H9 (cell line): ENCODE results near the gene SPECC1. TPM values are rescaled to one million over a fixed set of nuclear protein-coding genes. Genes with fewer than 3 reads are reported as not detected.

ENCODE experiments used
- DNase-seq: peaks from one replicate; pipeline ENCODE4 v3.0.0-alpha.2; 2017
- H2AFZ ChIP-seq: one replicate; pipeline ENCODE4 v1.6.1; 2013; ENCODE audit warnings: mild to moderate bottlenecking, low read length, control low read depth, moderate library complexity
- H2AK5ac ChIP-seq: 2 replicates; pipeline ENCODE4 v1.6.1; 2013; ENCODE audit warnings: low read length, control low read depth, mixed read lengths; ENCODE audit not compliant: insufficient read length
- H2BK120ac ChIP-seq: one replicate; pipeline ENCODE4 v1.6.1; 2013; ENCODE audit warnings: low read depth, mild to moderate bottlenecking, low read length, control low read depth, inconsistent platforms; ENCODE audit not compliant: poor library complexity, severe bottlenecking
- H2BK12ac ChIP-seq: 2 replicates; pipeline ENCODE4 v1.6.1; 2013; ENCODE audit warnings: low read length, control low read depth, mixed read lengths, low read depth; ENCODE audit not compliant: insufficient read length
- H2BK15ac ChIP-seq: 2 replicates; pipeline ENCODE4 v1.6.1; 2013; ENCODE audit warnings: low read depth, low read length, control low read depth
- H2BK20ac ChIP-seq: one replicate; pipeline ENCODE4 v1.6.1; 2013; ENCODE audit warnings: low read depth, mild to moderate bottlenecking, low read length, control low read depth, inconsistent platforms; ENCODE audit not compliant: poor library complexity, severe bottlenecking
- H2BK5ac ChIP-seq: 2 replicates; pipeline ENCODE4 v1.6.1; 2013; ENCODE audit warnings: low read length, control low read depth, mixed read lengths; ENCODE audit not compliant: insufficient read length
- H3K14ac ChIP-seq: 2 replicates; pipeline ENCODE4 v1.6.1; 2013; ENCODE audit warnings: low read length, control low read depth; ENCODE audit not compliant: insufficient read depth
- H3K18ac ChIP-seq: 2 replicates; pipeline ENCODE4 v1.6.1; 2013; ENCODE audit warnings: low read depth, mild to moderate bottlenecking, mixed read lengths, low read length, control low read depth; ENCODE audit not compliant: insufficient read length
- H3K23ac ChIP-seq: 2 replicates; pipeline ENCODE4 v1.6.1; 2013; ENCODE audit warnings: low read length, control low read depth, mixed read lengths, low read depth; ENCODE audit not compliant: insufficient read length
- H3K23me2 ChIP-seq: 2 replicates; pipeline ENCODE4 v1.6.1; 2013; ENCODE audit warnings: low read depth, mild to moderate bottlenecking, mixed read lengths, low read length, control low read depth; ENCODE audit not compliant: insufficient read length, poor library complexity, severe bottlenecking
- H3K27ac ChIP-seq: 2 replicates; pipeline ENCODE4 v1.5.1; 2013; ENCODE audit warnings: low read length, control low read depth, mixed read lengths, low read depth; ENCODE audit not compliant: insufficient read length
- H3K27me3 ChIP-seq: 2 replicates; pipeline ENCODE4 v1.6.1; 2013; ENCODE audit warnings: low read length, control low read depth, inconsistent platforms; ENCODE audit not compliant: insufficient read depth
- H3K4ac ChIP-seq: 2 replicates; pipeline ENCODE4 v1.6.1; 2013; ENCODE audit warnings: low read depth, mild to moderate bottlenecking, control low read depth, inconsistent platforms, low read length, moderate library complexity
- H3K4me1 ChIP-seq: 2 replicates; pipeline ENCODE4 v1.6.1; 2013; ENCODE audit warnings: low read length, control low read depth, inconsistent platforms; ENCODE audit not compliant: insufficient read depth
- H3K4me2 ChIP-seq: 2 replicates; pipeline ENCODE4 v1.6.1; 2013; ENCODE audit warnings: low read length, control low read depth, mixed read lengths; ENCODE audit not compliant: insufficient read length, insufficient read depth
- H3K56ac ChIP-seq: 2 replicates; pipeline ENCODE4 v1.6.1; 2013; ENCODE audit warnings: low read depth, mild to moderate bottlenecking, mixed read lengths, low read length, control low read depth; ENCODE audit not compliant: insufficient read length
- H3K79me1 ChIP-seq: 2 replicates; pipeline ENCODE4 v1.6.1; 2013; ENCODE audit warnings: low read depth, mild to moderate bottlenecking, moderate library complexity, low read length, control low read depth, inconsistent platforms; ENCODE audit not compliant: insufficient read depth, poor library complexity, severe bottlenecking
- H3K79me2 ChIP-seq: 2 replicates; pipeline ENCODE4 v1.6.1; 2013; ENCODE audit warnings: low read length, control low read depth, inconsistent platforms; ENCODE audit not compliant: insufficient read depth
- H3K9ac ChIP-seq: 2 replicates; pipeline ENCODE4 v1.6.1; 2013; ENCODE audit warnings: low read length, control low read depth, mixed read lengths; ENCODE audit not compliant: insufficient read length; ENCODE audit errors: extremely low read depth
- H3K9me3 ChIP-seq: one replicate; pipeline ENCODE4 v1.6.1; 2013; ENCODE audit warnings: low read depth, low read length, inconsistent platforms; ENCODE audit not compliant: control insufficient read depth
- H3T11ph ChIP-seq: one replicate; pipeline ENCODE4 v1.6.1; 2013; ENCODE audit warnings: mild to moderate bottlenecking, low read length, control low read depth, inconsistent platforms
- H4K20me1 ChIP-seq: one replicate; pipeline ENCODE4 v1.6.1; 2013; ENCODE audit not compliant: control insufficient read depth, insufficient read length, insufficient read depth
- H4K5ac ChIP-seq: 2 replicates; pipeline ENCODE4 v1.6.1; 2013; ENCODE audit warnings: low read depth, mild to moderate bottlenecking, mixed read lengths, low read length, control low read depth; ENCODE audit not compliant: insufficient read length
- H4K8ac ChIP-seq: replicated peaks from 2 replicates; pipeline ENCODE4 v1.6.1; 2013; ENCODE audit warnings: low read length, control low read depth, mixed read lengths, low read depth; ENCODE audit not compliant: insufficient read length
- H4K91ac ChIP-seq: 2 replicates; pipeline ENCODE4 v1.6.1; 2013; ENCODE audit warnings: low read depth, mild to moderate bottlenecking, moderate library complexity, mixed read lengths, low read length, control low read depth; ENCODE audit not compliant: insufficient read length
- H3K27ac Mint-ChIP-seq, 3 experiments: 2 replicates in 2 of 3; 3 replicates in 1 of 3; pipeline ENCODE4 v1.8.0; 2020 to 2021; ENCODE audit warnings: mixed read lengths in 3 of 3, mild to moderate bottlenecking in 1 of 3, moderate library complexity in 1 of 3
- H3K27me3 Mint-ChIP-seq: 2 replicates; pipeline ENCODE4 v1.8.0; 2021; ENCODE audit warnings: low read depth, mild to moderate bottlenecking, moderate library complexity, mixed read lengths
- H3K36me3 Mint-ChIP-seq, 3 experiments: 2 replicates in 2 of 3; 3 replicates in 1 of 3; pipeline ENCODE4 v1.8.0; 2020 to 2021; ENCODE audit warnings: low read depth in 3 of 3, mixed read lengths in 3 of 3; ENCODE audit not compliant: insufficient read depth in 1 of 3
- H3K4me1 Mint-ChIP-seq, 2 experiments: 2 replicates each; pipeline ENCODE4 v1.8.0; 2020; ENCODE audit warnings: mixed read lengths in 2 of 2
- H3K4me3 Mint-ChIP-seq, 2 experiments: 2 replicates in 1 of 2; 3 replicates in 1 of 2; pipeline ENCODE4 v1.8.0; 2020 to 2021; ENCODE audit warnings: mild to moderate bottlenecking in 2 of 2, mixed read lengths in 2 of 2, moderate library complexity in 1 of 2
- H3K9me3 Mint-ChIP-seq, 2 experiments: 2 replicates in 1 of 2; 3 replicates in 1 of 2; pipeline ENCODE4 v1.8.0; 2020; ENCODE audit warnings: mild to moderate bottlenecking in 2 of 2, mixed read lengths in 2 of 2, moderate library complexity in 1 of 2
- WGBS: extraction: QIAGEN DNeasy Blood & Tissue Kit; methylation state at CpG from one replicate; pipeline ENCODE4 v1.1.7; 2013; ENCODE audit warnings: missing lambda C conversion rate, low lambda C conversion rate, mixed read lengths; ENCODE audit not compliant: insufficient read length; ENCODE audit errors: extremely low coverage; 5-methylcytosine and 5-hydroxymethylcytosine counted together
- total RNA-seq: library from RNA; stranded (reverse); gene quantifications from 2 replicates; pipeline ENCODE4 v1.2.1, GENCODE V29; 2021
- TF ChIP-seq, protein P1 (sequence below): fragments of 200-600 bp; sonication (generic); conservative IDR thresholded peaks from 3 replicates; pipeline ENCODE4 v1.8.0; 2021; ENCODE audit warnings: antibody characterized with exemption, mild to moderate bottlenecking

Gene SPECC1
- total RNA-seq, 1 experiment from 2014 or later: 65.7 TPM

- Histone ChIP-seq H3K4me2 (no peak overlapping the region), H2AK5ac (peak overlapping the region; percentile 98)
These were observed 194.7 kb downstream of the SPECC1 start for GRCh38 chr17:20203761-20204263.

More at GRCh38 chr17:20203761-20204263, 194.7 kb downstream of the SPECC1 start:
- Histone ChIP-seq H3K9ac (no peak overlapping the region), H3K27ac (no peak overlapping the region), H3K79me2 (peaks cover 2% of the 10 kb centered on the region; the same call in 1 of the 2 replicates), H3K4ac (no peak overlapping the region), H2BK120ac (no peak overlapping the region), H3K18ac (no peak overlapping the region), H3K4me1 (peaks cover 25% of the 10 kb centered on the region), H4K20me1 (no peaks in the 10 kb centered on the region), H2BK12ac (no peak overlapping the region), H3K79me1 (peaks cover 8% of the 10 kb centered on the region), H4K5ac (no peak overlapping the region), H2BK5ac (no peak overlapping the region), H3K56ac (no peak overlapping the region), H3K23me2 (no peaks in the 10 kb centered on the region), H3K27me3 (no peaks in the 10 kb centered on the region), H2AFZ (no peak overlapping the region), H3K14ac (no peak overlapping the region), H4K8ac (no peak overlapping the region), H3K9me3 (no peaks in the 10 kb centered on the region), H2BK15ac (no peak overlapping the region), H3K23ac (no peak overlapping the region), H2BK20ac (no peak overlapping the region), H3T11ph (no peak overlapping the region), H4K91ac (peak overlapping the region; percentile 81)
- Mint-ChIP-seq H3K9me3 (peaks cover 0 to 4% of the 10 kb centered on the region in 2 experiments; a peak in 2 of 5 replicates), H3K27ac (no peak overlapping the region), H3K36me3 (peaks cover 14 to 22% (median 15%) of the 10 kb centered on the region in 3 experiments; a peak in 6 of 7 replicates), H3K4me1 (peaks cover 56 to 69% of the 10 kb centered on the region in 2 experiments), H3K27me3 (no peaks in the 10 kb centered on the region), H3K4me3 (no peak overlapping the region)
- no peak for DNase-seq
- TF ChIP-seq, protein P1, sequence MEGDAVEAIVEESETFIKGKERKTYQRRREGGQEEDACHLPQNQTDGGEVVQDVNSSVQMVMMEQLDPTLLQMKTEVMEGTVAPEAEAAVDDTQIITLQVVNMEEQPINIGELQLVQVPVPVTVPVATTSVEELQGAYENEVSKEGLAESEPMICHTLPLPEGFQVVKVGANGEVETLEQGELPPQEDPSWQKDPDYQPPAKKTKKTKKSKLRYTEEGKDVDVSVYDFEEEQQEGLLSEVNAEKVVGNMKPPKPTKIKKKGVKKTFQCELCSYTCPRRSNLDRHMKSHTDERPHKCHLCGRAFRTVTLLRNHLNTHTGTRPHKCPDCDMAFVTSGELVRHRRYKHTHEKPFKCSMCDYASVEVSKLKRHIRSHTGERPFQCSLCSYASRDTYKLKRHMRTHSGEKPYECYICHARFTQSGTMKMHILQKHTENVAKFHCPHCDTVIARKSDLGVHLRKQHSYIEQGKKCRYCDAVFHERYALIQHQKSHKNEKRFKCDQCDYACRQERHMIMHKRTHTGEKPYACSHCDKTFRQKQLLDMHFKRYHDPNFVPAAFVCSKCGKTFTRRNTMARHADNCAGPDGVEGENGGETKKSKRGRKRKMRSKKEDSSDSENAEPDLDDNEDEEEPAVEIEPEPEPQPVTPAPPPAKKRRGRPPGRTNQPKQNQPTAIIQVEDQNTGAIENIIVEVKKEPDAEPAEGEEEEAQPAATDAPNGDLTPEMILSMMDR: no peak
- no CpG with 5 or more reads among the region's 3 CpGs for whole genome bisulfite sequencing
